Hepatic stellate cell (primary cell): ENCODE measurements around the gene TRIP11.

Experiments used
- DNase-seq: peaks from one replicate; pipeline ENCODE4 v3.0.0; 2011; ENCODE audit warnings: low spot score

Gene TRIP11

DNA sequence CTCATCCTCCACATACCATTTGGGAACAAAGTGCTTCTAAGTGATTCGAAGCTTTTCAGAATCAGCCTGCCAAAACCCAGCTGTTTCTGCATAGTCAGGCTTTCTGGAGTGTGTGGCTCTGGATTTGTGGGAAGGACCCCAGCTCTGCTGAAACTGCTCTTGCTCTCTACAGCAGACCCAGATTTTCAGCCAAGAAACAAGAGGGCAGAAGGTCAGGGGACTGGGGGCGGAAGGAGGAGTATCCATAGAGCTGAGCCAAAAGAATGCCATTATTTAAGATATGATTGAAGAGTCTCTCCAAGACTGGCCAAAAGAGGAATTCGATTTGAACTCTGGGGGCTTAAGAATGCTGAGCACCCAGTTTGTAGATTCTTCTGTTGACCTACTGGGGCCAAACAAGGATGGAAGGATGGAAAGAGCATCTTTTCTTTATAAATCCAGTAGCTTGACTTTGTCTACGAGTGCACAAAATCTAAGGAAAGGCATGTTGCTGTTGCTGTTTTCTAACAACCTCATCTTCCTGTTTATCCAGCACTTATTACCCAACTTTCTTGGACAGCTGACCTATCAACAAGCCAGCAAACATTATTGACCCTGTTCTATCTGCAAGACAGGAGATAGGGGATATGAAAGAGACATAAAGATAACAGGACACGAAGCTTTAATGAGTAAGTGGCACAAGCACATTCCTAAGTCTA lies 121.5 kb downstream of the TRIP11 start:
- no peak for DNase-seq
